Measurements from ENCODE around the gene SLC27A1. TPM values are rescaled to one million over a fixed set of nuclear protein-coding genes. Genes with fewer than 3 reads are reported as not detected.

Gene SLC27A1
- total and polyA plus RNA-seq, 9 of the 15 experiments (the other 6 are each of a cell fraction or from before 2014, with no cell fraction given), result 0.06 to 3.0 (median 1.1) TPM

DNA sequence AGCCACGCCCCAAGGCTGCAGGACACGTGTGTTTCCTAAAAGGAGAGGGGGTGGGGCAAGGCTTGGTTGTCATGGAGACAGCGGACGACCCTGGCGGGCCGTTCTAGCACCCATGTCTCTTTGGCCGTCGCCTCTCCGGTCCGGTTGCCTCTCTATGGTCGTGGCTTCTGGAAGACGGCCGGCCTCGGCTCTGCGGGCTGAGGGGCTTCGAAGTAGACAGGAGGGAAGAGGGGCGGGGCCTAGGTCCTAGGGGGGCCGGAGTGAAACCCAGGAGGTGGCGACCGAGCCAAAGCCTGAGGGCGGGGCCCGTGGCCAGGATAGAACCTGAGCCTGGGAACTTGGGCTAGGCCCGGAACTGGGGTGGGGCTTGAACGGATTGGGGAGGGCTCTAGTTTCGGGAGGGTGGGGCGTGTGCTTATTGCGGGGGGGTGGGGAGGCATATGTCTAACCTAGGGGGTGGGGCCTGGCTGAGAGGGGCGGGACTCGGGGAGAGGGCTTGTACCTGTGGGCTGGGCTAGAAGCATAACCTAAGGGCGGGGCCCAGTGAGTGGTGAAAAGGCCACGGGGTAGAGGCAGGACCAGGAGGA, 750 bp upstream of the SLC27A1 start (continued):
- TF ChIP-seq, protein P1, sequence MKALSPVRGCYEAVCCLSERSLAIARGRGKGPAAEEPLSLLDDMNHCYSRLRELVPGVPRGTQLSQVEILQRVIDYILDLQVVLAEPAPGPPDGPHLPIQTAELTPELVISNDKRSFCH (CRISPR knock-in tag; IDR thresholded peaks at IDR 0.05), result no peak
- TF ChIP-seq, protein P1 (tag; IDR thresholded peaks at IDR 0.05), result no peak
- TF ChIP-seq, protein P2, sequence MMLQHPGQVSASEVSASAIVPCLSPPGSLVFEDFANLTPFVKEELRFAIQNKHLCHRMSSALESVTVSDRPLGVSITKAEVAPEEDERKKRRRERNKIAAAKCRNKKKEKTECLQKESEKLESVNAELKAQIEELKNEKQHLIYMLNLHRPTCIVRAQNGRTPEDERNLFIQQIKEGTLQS (IDR thresholded peaks at IDR 0.05), result no peak
- TF ChIP-seq, protein P2 (CRISPR knock-in tag; conservative IDR thresholded peaks at IDR 0.05), result no peak
- TF ChIP-seq, protein P3, sequence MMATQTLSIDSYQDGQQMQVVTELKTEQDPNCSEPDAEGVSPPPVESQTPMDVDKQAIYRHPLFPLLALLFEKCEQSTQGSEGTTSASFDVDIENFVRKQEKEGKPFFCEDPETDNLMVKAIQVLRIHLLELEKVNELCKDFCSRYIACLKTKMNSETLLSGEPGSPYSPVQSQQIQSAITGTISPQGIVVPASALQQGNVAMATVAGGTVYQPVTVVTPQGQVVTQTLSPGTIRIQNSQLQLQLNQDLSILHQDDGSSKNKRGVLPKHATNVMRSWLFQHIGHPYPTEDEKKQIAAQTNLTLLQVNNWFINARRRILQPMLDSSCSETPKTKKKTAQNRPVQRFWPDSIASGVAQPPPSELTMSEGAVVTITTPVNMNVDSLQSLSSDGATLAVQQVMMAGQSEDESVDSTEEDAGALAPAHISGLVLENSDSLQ (IDR thresholded peaks at IDR 0.05), result no peak
- no peak for TF ChIP-seq RBM15 (IDR thresholded peaks at IDR 0.05; ENCODE audit: insufficient read depth, low read length)
- TF ChIP-seq, protein P4, sequence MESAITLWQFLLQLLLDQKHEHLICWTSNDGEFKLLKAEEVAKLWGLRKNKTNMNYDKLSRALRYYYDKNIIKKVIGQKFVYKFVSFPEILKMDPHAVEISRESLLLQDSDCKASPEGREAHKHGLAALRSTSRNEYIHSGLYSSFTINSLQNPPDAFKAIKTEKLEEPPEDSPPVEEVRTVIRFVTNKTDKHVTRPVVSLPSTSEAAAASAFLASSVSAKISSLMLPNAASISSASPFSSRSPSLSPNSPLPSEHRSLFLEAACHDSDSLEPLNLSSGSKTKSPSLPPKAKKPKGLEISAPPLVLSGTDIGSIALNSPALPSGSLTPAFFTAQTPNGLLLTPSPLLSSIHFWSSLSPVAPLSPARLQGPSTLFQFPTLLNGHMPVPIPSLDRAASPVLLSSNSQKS (CRISPR knock-in tag; IDR thresholded peaks at IDR 0.05), result no peak
- TF ChIP-seq NEUROD1 (IDR thresholded peaks at IDR 0.05; ENCODE audit: borderline replicate concordance, low read depth, low read length, partially characterized antibody), result peak; percentile 12
- TF ChIP-seq, protein P5, sequence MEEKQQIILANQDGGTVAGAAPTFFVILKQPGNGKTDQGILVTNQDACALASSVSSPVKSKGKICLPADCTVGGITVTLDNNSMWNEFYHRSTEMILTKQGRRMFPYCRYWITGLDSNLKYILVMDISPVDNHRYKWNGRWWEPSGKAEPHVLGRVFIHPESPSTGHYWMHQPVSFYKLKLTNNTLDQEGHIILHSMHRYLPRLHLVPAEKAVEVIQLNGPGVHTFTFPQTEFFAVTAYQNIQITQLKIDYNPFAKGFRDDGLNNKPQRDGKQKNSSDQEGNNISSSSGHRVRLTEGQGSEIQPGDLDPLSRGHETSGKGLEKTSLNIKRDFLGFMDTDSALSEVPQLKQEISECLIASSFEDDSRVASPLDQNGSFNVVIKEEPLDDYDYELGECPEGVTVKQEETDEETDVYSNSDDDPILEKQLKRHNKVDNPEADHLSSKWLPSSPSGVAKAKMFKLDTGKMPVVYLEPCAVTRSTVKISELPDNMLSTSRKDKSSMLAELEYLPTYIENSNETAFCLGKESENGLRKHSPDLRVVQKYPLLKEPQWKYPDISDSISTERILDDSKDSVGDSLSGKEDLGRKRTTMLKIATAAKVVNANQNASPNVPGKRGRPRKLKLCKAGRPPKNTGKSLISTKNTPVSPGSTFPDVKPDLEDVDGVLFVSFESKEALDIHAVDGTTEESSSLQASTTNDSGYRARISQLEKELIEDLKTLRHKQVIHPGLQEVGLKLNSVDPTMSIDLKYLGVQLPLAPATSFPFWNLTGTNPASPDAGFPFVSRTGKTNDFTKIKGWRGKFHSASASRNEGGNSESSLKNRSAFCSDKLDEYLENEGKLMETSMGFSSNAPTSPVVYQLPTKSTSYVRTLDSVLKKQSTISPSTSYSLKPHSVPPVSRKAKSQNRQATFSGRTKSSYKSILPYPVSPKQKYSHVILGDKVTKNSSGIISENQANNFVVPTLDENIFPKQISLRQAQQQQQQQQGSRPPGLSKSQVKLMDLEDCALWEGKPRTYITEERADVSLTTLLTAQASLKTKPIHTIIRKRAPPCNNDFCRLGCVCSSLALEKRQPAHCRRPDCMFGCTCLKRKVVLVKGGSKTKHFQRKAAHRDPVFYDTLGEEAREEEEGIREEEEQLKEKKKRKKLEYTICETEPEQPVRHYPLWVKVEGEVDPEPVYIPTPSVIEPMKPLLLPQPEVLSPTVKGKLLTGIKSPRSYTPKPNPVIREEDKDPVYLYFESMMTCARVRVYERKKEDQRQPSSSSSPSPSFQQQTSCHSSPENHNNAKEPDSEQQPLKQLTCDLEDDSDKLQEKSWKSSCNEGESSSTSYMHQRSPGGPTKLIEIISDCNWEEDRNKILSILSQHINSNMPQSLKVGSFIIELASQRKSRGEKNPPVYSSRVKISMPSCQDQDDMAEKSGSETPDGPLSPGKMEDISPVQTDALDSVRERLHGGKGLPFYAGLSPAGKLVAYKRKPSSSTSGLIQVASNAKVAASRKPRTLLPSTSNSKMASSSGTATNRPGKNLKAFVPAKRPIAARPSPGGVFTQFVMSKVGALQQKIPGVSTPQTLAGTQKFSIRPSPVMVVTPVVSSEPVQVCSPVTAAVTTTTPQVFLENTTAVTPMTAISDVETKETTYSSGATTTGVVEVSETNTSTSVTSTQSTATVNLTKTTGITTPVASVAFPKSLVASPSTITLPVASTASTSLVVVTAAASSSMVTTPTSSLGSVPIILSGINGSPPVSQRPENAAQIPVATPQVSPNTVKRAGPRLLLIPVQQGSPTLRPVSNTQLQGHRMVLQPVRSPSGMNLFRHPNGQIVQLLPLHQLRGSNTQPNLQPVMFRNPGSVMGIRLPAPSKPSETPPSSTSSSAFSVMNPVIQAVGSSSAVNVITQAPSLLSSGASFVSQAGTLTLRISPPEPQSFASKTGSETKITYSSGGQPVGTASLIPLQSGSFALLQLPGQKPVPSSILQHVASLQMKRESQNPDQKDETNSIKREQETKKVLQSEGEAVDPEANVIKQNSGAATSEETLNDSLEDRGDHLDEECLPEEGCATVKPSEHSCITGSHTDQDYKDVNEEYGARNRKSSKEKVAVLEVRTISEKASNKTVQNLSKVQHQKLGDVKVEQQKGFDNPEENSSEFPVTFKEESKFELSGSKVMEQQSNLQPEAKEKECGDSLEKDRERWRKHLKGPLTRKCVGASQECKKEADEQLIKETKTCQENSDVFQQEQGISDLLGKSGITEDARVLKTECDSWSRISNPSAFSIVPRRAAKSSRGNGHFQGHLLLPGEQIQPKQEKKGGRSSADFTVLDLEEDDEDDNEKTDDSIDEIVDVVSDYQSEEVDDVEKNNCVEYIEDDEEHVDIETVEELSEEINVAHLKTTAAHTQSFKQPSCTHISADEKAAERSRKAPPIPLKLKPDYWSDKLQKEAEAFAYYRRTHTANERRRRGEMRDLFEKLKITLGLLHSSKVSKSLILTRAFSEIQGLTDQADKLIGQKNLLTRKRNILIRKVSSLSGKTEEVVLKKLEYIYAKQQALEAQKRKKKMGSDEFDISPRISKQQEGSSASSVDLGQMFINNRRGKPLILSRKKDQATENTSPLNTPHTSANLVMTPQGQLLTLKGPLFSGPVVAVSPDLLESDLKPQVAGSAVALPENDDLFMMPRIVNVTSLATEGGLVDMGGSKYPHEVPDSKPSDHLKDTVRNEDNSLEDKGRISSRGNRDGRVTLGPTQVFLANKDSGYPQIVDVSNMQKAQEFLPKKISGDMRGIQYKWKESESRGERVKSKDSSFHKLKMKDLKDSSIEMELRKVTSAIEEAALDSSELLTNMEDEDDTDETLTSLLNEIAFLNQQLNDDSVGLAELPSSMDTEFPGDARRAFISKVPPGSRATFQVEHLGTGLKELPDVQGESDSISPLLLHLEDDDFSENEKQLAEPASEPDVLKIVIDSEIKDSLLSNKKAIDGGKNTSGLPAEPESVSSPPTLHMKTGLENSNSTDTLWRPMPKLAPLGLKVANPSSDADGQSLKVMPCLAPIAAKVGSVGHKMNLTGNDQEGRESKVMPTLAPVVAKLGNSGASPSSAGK (IDR thresholded peaks at IDR 0.05), result no peak
- TF ChIP-seq CBX8 (IDR thresholded peaks at IDR 0.05; ENCODE audit: borderline replicate concordance, extremely low read depth, low read depth, low read length, poor library complexity, severe bottlenecking), result no peak
